Panc1 (cell line): ENCODE data around the gene CLPSL2.

ENCODE experiments used
- CTCF ChIP-seq: fragments of 450-650 bp; IDR thresholded peaks from 2 replicates; pipeline ENCODE4 v1.5.1; 2017; ENCODE audit warnings: mild to moderate bottlenecking
- POLR2AphosphoS5 ChIP-seq: IDR thresholded peaks from 2 replicates; pipeline ENCODE4 v1.6.1; 2012; ENCODE audit warnings: mild to moderate bottlenecking, low read depth, low read length, moderate library complexity
- REST ChIP-seq, 2 experiments: IDR thresholded peaks; 2 replicates each; pipeline ENCODE4 v1.6.1; 2011 to 2012; ENCODE audit warnings: low read depth in 2 of 2, control low read depth in 1 of 2, low read length in 1 of 2, mild to moderate bottlenecking in 1 of 2, moderate library complexity in 1 of 2; ENCODE audit not compliant: insufficient read depth in 1 of 2
- SIN3A ChIP-seq: IDR thresholded peaks from 2 replicates; pipeline ENCODE4 v1.6.1; 2012; ENCODE audit warnings: low read depth, mild to moderate bottlenecking, low read length, moderate library complexity, borderline replicate concordance; ENCODE audit not compliant: insufficient read depth
- TCF7L2 ChIP-seq: IDR thresholded peaks from 2 replicates; pipeline ENCODE4 v1.6.1; 2011; ENCODE audit warnings: mild to moderate bottlenecking, low read depth, low read length, inconsistent platforms

DNA sequence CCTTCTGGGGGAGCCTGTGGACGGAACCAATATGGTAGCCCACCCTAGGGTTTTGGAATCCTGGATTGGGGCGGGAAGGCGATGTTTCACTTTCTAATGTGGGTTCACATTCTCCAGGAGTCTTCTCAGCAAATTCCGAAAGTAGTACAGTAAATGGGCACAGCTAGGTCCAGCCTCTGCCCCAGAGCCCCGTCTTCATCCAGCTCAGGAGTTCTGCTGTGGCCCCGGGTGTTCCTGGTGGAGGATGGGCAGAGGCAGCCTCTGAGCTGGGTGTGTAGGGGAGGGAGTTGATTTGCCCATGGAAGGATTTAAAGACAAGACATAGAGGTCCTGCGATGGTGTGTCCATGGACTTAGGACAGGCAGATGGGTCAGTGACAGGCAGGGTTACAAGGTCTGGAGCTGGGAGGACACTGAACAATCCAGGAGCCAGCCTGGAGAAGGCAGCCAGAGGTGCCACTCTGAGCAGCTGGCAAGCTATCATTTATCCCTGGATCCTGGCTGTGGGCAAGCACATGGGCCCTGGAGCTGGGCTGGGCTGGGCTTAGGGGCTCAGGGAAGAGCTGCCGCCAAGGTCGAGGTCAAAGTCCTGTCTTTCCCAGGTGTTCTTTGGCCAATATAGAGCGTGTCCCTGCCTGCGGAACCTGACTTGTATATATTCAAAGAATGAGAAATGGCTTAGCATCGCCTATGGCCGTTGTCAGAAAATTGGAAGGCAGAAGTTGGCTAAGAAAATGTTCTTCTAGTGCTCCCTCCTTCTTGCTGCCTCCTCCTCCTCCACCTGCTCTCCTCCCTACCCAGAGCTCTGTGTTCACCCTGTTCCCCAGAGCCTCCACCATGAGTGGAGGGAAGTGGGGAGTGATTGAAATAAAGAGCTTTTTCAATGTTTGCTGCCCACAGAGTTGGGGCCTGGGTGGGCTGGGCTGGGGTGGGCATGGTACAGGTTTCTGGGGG is 11.1 kb downstream of the CLPSL2 start:
- TF ChIP-seq CTCF (no peak), POLR2AphosphoS5 (no peak), REST (IDR thresholded peaks at IDR 0.05; ENCODE audit: insufficient read depth in 1 of 2, low read depth in 2 of 2, low read length in 1 of 2) (no peak), SIN3A (no peak), TCF7L2 (no peak)
